ENCODE results near the gene HCCS. TPM values are rescaled to one million over a fixed set of nuclear protein-coding genes. Genes with fewer than 3 reads are reported as not detected.
"Not testable (repeated sequence)": the region's sequence is repeated elsewhere in the genome, so short reads cannot be mapped to it uniquely, and the experiment has no call there.

HCCS gene
- 13.4 TPM for total RNA-seq

GRCh38 chrX:11111037-11111851 lies at the start of gene HCCS:
HCCS (plus strand) TSS chrX:11111332; CDS start chrX:11112061, 729 bp downstream.
- peak; percentile 75 for DNase-seq

- no peak for DNase-seq
Measured at GRCh38 chrX:11064276-11064675, 46.9 kb upstream of the HCCS start.

- no peak for DNase-seq
Measured at GRCh38 chrX:11064851-11065600, 46.1 kb upstream of the HCCS start.

GRCh38 chrX:11066812-11067211 lies 44.3 kb upstream of the HCCS start:
- no peak for DNase-seq

GRCh38 chrX:11073381-11073780 lies 37.8 kb upstream of the HCCS start:
- no peak for DNase-seq

- no peak for DNase-seq
Measured at GRCh38 chrX:11080741-11081305, 30.3 kb upstream of the HCCS start.

- DNase-seq, result no peak
Measured at GRCh38 chrX:11081511-11081910, 29.6 kb upstream of the HCCS start.

GRCh38 chrX:11085305-11085704 lies 25.8 kb upstream of the HCCS start:
- no peak for DNase-seq

GRCh38 chrX:11089802-11090201 lies 21.3 kb upstream of the HCCS start:
- no peak for DNase-seq

- no peak for DNase-seq
Measured at GRCh38 chrX:11097933-11098332, 13.2 kb upstream of the HCCS start.

GRCh38 chrX:11099465-11099864 lies 11.7 kb upstream of the HCCS start:
- DNase-seq, result no peak

- DNase-seq, result no peak
Measured at GRCh38 chrX:11100281-11101035, 10.7 kb upstream of the HCCS start.

GRCh38 chrX:11103006-11103405 lies 8.1 kb upstream of the HCCS start:
- no peak for DNase-seq

GRCh38 chrX:11103751-11104150 lies 7.4 kb upstream of the HCCS start:
- DNase-seq, result no peak

GRCh38 chrX:11105080-11105479 lies 6.1 kb upstream of the HCCS start:
- DNase-seq, result no peak

- no peak for DNase-seq
Measured at GRCh38 chrX:11108253-11108941, 2.7 kb upstream of the HCCS start.

GRCh38 chrX:11109968-11110367 lies 1.2 kb upstream of the HCCS start:
- DNase-seq, result no peak

- no peak for DNase-seq
Measured at GRCh38 chrX:11111947-11112346, 815 bp downstream of the HCCS start.

- no peak for DNase-seq
Measured at GRCh38 chrX:11113731-11114130, 2.6 kb downstream of the HCCS start.

GRCh38 chrX:11117745-11118144 lies 6.6 kb downstream of the HCCS start:
- no peak for DNase-seq

GRCh38 chrX:11119313-11119943 lies 8.3 kb downstream of the HCCS start:
- no peak for DNase-seq

GRCh38 chrX:11123087-11123486 lies 12.0 kb downstream of the HCCS start:
- DNase-seq, result not testable (repeated sequence)
